Right kidney (tissue), 1 donor: ENCODE data around the gene PKD1.

Experiments
- DNase-seq: peaks from one replicate; pipeline ENCODE4 v3.0.0-alpha.2; 2016

The PKD1 gene

DNA sequence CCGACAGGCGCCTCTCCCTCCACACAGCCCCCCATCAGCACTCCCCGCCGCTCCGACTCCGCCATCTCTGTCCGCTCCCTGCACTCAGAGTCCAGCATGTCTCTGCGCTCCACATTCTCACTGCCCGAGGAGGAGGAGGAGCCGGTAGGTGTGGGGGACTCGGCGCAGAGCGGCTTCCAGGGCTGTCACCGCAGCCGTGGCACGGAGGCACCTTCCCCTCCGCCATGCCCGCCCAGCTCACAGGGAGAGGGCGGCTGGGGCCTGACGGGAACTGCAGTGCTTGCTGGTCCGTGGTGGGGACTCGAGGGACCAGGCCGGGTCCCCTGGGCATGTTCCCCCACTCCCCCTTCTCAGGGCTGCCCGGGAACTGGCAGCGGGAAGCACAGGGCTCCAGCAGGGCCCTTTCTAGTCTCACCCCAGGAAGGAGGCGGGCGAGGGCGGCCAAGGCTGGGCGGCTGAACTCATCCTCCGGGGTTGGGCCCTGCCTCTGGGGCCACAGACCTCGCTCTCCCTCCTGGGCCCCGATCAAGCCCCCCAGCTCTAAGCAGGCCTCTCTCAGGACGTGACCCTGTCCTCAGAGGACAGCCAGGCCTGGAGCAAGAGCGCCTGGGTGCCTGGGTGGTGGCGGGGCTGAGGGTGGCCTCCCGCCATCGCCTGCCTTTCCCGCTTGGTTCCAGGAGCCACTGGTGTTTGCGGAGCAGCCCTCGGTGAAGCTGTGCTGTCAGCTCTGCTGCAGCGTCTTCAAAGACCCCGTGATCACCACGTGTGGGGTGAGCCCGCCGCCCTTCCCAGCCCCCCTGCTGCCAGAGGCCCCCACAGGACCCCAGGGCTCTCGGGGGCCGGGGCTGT lies 35.1 kb upstream of the PKD1 start:
- no peak for DNase-seq

GRCh38 chr16:2170080-2170479 lies 34.4 kb upstream of the PKD1 start:
- DNase-seq = no peak

DNA sequence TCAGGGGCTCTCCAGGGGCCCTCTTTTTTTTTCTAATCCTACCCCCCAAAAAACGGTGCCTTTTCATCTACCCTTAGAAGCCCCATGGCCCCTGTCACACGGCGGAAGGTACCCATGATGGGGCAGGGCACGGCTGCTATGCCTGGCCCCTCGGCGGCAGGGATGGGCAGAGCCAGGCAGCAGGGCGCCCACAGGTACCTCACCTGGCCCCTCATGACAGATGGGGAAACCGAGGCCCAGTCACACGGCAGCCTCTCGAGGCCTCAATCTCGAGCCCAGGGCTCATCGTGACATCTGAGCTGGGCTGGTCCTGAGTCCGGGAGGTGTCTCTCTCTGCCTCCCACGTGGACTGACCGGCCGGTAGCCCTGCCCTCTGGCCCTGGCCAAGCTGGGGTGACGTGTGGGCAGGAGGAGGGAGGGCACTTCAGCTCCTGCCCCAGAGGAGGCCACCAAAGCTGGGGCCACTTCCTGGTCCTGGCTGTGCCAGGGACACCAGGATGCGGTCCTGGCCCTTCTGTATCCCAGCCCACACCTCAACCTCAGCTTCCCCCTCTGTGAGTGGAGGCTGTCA lies 31.5 kb upstream of the PKD1 start:
- no peak for DNase-seq

DNA sequence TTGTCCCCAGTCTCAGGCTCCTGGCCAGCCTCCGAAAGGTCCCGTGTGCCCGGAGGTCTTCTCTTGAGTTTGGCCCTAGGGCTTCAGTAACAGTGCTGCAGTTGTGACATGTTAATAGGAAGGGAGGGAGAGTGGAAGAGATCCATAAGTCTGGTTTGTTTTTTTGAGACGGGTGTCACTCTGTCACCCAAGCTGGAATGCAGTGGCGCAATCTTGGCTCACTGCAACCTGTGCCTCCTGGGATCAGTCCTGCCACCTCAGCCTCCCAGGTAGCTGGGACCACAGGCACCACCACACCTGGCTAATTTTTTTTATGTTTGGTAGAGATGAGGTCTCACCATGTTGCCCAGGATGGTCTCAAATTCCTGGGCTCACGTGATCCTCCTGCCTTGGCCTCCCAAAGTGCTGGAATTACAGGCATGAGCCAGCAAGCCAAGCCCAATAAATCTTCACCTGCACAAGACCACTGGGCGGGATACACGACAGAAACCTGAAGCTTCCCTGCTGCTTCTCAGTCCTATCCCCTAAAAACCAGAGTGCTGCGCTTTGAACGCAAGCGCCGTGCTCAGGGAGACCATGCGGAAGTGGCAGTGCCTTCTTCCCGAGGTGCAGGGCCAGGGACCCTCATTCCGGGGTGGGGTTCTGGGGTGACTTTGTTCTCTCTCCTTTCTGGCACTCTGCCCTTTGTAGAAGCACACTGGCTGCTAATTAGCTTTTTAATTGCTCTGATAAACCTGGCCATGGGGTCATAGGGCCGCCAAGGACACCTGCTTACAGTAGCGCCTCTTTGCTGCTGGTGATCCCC lies 30.8 kb upstream of the PKD1 start:
- no peak for DNase-seq

- no peak for DNase-seq
These were observed 30.2 kb upstream of the PKD1 start for GRCh38 chr16:2165861-2166260.

DNA sequence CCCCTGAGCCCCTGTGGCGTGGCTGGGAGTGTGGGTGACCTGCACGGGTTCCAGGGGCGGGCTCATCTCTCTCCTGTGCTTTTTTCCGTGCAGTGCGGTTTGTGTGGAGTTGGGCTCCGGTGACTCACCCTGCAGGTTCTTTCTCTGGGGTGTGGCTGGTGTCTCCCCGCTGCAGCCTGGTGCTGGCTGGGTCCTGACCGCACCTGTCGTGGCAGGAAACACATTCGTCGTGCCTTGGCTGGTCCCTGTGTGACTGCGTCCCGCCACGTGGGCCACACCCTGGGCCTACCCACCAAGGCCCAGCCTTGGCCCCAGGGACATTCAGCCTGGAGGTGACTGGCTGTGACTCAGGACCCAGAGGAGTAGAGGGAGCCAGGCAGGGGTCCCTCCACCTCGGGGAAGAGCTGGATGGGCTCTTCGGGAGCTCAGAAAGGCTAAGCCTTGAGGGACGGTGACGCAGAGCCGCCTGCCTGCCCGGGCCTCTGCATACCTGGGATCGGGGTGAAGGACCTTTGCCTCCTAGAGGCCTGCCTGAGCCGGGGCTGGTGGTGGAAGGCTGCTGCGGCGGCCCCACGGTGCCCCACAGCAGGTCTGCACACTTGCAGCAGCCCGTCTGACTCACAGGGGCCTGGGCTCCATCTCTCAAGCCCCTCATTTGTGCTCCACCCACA lies 27.6 kb upstream of the PKD1 start:
- no peak for DNase-seq

- no peak for DNase-seq
These were observed 27.0 kb upstream of the PKD1 start for GRCh38 chr16:2162676-2163118.

DNA sequence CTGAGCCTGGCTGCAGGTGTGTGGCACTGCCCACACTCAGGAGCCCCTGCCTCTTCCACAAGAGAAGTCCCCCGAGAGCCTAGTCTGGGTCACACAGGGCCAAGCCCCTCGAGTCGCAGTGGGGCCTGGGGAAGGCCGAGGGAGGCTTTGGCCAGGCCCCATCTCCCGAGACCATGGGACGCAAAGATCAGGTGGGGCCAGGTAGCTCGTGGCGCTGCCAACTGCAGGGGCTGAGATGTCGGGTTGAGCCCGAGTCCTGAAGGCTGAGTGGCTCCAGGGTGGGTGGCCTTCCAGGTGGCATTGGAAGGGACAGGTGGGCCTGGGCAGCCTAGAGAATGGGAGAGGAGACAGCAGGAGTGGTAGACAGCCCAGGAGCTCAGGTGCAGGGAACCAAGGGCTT lies 26.2 kb upstream of the PKD1 start:
- DNase-seq = no peak

- no peak for DNase-seq
These were observed 25.3 kb upstream of the PKD1 start for GRCh38 chr16:2160915-2161551.

- DNase-seq = no peak
These were observed 23.6 kb upstream of the PKD1 start for GRCh38 chr16:2159175-2159838.

GRCh38 chr16:2158262-2158638 lies 22.6 kb upstream of the PKD1 start:
- no peak for DNase-seq

DNA sequence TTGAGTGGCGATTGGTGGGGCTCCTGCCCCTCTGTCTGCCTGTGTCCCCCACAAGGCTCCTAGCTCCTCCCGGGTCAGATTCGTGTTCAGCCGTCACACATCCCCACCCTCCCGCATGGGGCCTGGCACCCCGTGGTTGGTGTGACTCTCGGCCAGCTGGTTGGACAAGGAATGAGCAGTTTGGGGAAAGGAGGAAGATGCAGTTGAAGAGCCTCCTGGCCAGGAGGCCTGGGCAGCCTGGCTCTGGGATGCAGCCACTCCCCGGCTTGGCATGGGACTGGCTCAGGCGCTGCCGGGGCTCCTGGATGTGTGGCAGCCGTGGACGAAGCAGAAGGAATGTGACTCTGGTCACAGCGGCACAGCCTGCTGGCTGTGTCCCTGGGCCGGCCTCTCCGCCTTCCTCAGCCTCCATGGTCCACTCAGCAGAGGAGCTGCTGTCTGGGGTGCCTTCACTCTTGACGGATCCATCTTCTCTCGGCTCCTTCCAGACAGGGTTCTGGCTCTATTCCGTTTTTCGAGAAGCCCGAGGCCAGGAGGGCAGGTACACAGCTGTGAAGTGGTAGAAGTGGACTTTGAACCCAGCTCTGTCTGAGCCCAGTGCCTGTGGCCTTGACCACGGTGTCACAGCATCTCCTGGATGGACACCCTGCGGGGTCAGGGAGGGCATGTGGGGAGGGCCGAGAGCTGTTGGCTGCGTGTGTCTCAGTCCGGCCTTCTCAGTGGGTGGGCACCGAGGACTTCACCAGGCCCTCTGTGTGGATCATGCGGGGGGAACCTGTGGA lies 22.0 kb upstream of the PKD1 start:
- no peak for DNase-seq

DNA sequence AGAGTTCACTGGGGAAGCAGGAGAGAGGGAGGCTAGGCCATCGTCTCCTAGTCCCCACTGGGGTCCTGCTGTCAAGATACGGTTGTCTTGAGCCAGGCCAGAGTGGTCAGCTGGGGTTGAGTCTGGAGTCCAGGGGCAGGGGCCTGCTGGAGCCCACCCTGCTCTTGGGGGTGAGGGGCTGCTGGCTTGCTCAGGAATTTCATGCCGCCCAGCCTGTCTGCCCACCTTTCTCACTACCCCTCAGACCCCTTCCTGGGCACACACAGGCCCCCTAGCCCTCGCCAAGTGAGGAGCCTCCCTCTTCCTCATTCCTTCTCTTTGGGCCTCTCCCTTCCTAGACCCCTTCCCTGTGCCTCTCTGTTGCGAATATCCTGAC lies 21.1 kb upstream of the PKD1 start:
- DNase-seq = no peak

DNA sequence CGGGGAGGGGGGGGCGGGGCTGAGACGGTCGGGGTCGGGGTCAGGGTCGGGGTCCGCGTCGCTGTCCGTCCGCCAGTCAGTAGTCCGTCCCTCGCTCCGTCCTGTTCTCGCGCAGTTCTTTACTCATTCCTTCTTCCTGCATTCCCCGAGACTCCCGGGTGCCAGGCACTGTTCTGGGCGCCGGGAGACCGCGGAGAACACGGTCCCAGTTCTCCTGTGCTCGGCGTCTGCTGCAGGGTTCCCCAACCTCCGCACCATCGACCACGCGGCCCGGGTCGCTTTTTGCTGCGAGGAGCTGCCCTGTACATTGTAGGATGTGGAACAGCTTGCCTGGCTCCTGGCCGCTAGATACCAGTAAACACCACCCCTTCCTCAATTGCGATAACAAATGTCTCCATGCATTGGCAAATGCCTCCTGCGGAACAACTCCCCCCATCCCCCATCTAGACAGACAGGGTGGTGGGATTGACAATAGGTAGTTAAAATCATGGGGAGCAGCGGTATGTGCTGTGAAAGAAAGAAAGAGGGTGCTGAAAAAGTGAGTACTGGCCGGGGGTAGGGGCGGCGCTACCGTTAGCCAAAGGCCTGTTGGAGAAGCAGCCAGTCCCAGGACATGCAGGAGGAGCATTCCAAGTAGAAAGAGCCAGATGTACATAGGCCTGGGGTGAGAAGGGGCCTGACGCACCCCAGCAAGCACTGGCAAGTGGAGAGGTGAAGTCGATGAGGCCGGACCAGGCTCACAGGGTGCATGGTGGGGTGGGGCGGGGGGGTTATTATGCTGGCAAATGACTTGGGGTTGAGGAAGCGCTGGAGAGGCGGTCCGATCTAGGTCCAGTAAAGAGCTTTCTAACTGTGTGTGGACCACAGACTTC lies 20.5 kb upstream of the PKD1 start:
- peak; percentile 54 for DNase-seq

DNA sequence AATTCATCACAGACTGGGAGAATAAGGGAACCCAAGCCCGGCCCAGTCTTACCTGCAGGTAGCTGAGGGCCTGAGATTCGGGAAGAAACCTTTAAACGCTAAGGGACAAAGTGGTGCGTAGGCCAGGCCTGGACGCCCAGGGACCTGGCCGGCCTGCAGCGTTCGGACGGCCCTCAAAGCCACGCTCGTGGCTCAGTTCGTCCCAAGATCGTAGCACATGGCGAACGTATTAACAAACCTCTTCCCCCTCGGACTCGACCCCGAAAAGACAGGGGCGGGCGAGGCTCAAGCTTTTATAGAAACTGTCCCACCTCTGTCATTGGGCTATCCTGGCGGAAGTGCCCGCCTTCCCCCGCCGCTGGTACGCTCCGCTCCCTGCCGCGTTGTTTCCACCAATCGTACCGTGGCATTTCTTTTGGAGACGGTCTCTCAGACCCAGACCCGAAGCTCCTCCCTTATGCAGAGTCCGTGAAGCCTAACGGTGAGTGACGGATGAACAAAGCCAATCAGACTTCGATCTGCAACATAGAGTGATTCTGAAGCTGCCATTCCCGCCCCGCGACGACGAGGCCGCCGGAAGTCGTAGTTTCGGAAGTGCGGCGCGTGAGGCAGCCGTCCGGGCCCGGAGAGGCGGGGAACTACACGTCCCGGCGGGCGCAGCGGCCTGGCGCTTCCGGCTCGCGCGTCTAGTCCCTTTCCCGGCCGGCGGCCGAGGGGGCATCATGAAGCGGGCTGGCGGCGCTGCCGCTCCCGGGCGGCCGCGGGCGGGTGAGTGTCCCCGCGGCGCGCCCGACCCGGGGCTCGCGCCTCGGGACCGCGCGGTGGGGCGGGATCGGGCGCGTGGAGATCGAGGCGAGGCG lies 19.6 kb upstream of the PKD1 start, which contains the start of gene TRAF7:
Gene TRAF7, plus strand, starts transcription at position 692 of the 860 bp plus-strand sequence. CDS start 8,139 bp downstream, outside the sequence.
- DNase-seq = peak; percentile 87

- DNase-seq = no peak
These were observed 18.9 kb upstream of the PKD1 start for GRCh38 chr16:2154533-2155090.

DNA sequence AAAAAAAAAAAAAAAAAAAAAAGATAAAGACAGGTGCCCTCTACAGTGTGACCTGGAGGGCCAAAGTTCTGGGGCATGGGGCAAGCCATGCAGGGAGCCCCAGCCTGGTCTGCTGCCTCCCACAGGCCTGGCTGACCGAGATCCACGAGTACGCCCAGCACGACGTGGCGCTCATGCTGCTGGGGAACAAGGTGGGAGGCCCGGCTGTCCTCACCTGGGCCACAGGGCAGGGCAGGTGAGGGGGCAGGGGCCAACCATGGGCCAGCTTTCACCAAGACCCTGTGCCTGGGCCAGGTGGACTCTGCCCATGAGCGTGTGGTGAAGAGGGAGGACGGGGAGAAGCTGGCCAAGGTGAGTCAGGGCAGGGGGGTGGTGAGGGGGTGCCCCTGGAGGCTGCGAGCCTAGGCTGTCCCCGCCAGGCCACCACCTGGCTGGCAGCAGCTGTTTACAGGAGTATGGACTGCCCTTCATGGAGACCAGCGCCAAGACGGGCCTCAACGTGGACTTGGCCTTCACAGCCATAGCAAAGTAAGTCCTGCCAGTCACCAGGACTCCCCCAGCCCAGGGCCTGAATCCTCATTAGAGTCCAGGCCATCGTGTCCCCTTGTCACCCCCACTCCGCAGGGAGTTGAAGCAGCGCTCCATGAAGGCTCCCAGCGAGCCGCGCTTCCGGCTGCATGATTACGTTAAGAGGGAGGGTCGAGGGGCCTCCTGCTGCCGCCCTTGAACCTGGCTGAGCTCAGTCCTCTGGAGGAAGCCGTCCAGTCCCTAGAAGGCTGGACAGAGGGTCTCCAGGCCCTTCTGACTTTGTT lies 17.2 kb upstream of the PKD1 start:
- DNase-seq = no peak
